SH-SY5Y (cell line): ENCODE measurements around the gene PRG2.

Experiments
- GATA2 ChIP-seq: IDR thresholded peaks from 2 replicates; pipeline ENCODE4 v1.6.1; 2011; ENCODE audit warnings: mild to moderate bottlenecking, low read depth, low read length
- GATA3 ChIP-seq: IDR thresholded peaks from 2 replicates; pipeline ENCODE4 v1.6.1; 2011; ENCODE audit warnings: low read depth, mild to moderate bottlenecking, low read length, moderate library complexity

DNA sequence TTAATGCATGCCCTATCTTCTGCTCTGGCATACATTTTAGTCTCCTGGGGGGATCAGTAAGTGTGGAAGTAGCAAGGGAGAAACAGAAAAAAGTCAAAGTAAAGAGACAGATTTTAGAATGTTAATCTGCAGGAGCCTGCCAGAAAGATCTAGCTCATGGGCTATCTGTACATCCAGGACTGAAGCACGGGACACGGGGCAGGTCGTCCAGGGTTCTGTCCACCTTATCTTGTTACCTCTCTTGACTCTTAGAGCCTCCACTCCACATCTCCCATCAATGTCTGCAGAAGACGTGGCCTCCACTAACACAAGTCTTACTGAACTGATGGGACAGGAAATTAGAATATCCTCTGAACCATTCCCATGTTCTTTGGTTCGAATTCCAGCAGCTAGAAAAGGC, 38.2 kb upstream of the PRG2 start:
- TF ChIP-seq GATA2 (no peak), GATA3 (no peak)
